Middle frontal gyrus (tissue), 1 donor: Measurements from ENCODE around the gene FAM240A.

Experiments used
- DNase-seq: peaks from one replicate; pipeline ENCODE4 v3.0.0-alpha.2; 2015; ENCODE audit warnings: low spot score; ENCODE audit errors: extremely low spot score

The FAM240A gene

DNA sequence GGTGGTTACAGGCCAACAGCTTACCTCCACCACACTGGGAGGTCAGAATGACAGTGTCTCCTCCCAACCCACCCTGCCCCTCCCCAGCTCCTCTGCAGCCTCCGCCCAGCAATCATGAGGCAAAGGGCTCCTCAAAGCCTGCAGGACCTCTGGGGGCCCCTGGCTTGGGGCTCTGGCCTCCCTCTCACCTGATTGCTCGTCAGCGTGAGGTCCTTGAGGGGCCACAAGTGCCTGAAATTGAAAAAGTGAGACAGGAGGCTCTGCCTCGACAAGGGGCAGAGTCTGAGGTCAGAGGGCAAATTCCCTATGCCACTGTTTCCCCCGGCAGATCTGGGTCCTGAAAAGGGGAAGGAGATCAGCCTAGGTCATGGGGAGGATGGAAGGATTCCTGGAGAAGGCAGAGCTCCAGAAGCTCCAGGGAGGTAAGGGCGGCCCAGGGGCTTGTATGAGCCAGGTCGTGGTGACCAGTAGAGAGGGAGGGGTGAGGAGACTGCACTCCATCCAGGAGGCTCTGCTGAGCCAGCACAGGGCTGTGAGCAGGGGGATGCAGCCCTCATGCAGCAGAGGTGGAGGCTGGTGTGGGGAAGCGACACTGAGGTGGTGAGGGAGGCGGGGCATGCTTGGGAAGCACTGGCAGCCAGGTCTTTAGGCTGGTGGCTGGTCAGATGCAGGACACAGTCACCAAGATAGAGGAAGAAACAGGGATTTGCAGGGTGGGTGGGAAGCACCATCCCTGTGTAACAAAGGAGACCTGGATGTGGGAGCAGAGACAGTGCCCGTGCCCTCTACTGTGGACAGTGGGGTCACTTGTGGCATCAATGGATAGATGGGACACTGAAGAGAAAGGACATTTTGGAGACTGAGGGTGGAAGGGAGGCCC is 61.1 kb downstream of the FAM240A start:
- DNase-seq = no peak

DNA sequence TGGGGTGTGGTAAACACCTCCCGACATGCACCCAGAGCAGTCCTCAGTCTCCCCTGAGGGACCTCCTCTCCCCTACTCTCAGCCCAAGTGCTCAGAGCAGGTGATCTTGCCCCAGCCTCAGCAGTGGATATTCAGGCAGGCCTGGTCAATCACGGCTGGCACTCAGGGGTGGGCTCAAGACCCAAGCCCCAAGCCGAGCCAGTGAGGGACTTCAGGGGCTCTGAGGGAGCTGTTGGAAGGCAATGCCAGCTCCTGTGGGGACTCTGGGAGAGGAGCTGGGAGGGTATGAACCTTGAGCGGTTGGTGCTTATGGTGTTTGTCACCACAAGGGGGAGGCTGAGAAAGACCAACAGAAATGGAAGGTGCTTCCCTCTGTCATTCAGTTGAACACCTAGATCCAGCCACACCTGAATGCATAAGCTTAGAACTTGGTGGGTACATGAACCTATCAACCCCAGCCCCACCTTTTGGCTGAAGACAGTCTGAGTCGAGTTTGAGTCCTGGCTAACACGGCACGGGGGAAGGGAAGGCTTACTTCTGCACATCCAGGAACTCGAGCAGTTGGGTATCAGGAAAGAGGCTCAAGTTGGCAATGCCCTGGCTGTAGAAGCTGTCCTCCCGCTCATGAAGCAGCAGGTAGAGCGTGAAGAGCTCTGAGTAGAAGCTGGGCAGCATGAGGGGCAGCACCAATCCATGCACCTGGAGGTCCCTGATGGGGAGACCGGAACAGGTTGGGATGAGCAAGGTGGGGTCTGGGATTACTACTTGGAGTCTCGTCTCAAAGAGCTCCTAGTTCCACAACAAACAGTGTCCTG is 61.9 kb downstream of the FAM240A start:
- no peak for DNase-seq

DNA sequence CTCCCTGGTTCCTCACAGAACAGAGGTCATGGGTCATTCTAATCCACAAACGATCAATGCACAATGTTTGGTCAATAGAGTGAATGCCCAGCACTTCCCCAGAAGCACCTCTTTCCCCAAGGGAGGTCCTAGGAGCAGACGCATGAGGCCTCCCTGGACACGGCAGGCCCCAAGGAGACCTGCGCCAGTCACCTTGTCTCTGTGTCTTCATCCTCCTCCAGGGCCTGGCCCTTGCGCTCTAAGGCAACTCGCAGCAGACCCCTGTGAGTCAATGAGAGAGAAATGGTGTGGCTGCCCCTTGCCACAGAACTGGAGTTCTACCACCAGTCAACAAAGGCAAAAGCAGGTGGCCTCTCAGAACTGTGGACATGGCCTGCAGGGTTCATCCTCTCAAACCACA is 63.1 kb downstream of the FAM240A start:
- no peak for DNase-seq
